Chondrocyte (in vitro differentiated cells): ENCODE results near the gene RASA1. TPM values are rescaled to one million over a fixed set of nuclear protein-coding genes. Genes with fewer than 3 reads are reported as not detected.
A peak's percentile ranks its signal among the peaks of the same experiment; 100 is the strongest.
"Not testable (repeated sequence)": the region's sequence is repeated elsewhere in the genome, so short reads cannot be mapped to it uniquely, and the experiment has no call there.

Experiments used
- DNase-seq: peaks from one replicate; pipeline ENCODE4 v3.0.0; 2021; ENCODE audit warnings: mixed read lengths, low spot score
- H3K27ac Mint-ChIP-seq: one replicate; pipeline ENCODE4 v1.8.0; 2021; ENCODE audit warnings: mild to moderate bottlenecking, moderate library complexity, mixed read lengths; ENCODE audit not compliant: unreplicated experiment
- H3K27me3 Mint-ChIP-seq: 2 replicates; pipeline ENCODE4 v1.8.0; 2021; ENCODE audit warnings: low read depth, mixed read lengths
- H3K36me3 Mint-ChIP-seq: 2 replicates; pipeline ENCODE4 v1.8.0; 2021; ENCODE audit warnings: low read depth, mixed read lengths
- H3K4me1 Mint-ChIP-seq: 2 replicates; pipeline ENCODE4 v1.8.0; 2021; ENCODE audit warnings: low read depth, mild to moderate bottlenecking, mixed read lengths
- H3K4me3 Mint-ChIP-seq: one replicate; pipeline ENCODE4 v1.8.0; 2021; ENCODE audit warnings: mild to moderate bottlenecking, moderate library complexity, mixed read lengths; ENCODE audit not compliant: unreplicated experiment
- H3K9me3 Mint-ChIP-seq: 2 replicates; pipeline ENCODE4 v1.8.0; 2021; ENCODE audit warnings: low read depth, mixed read lengths
- CTCF ChIP-seq: fragments of 200-600 bp; sonication (generic); IDR thresholded peaks from 2 replicates; pipeline ENCODE4 v1.5.0; 2021; ENCODE audit warnings: antibody characterized with exemption, mild to moderate bottlenecking, moderate library complexity
- total RNA-seq: library from RNA; stranded (reverse); gene quantifications from 3 replicates; pipeline ENCODE4 v1.2.1, GENCODE V29; 2021

RASA1 gene
- total RNA-seq, 1 donor from 2014 or later, result 38.3 TPM

GRCh38 chr5:87300744-87301143, 33.1 kb downstream of the RASA1 start:
- Mint-ChIP-seq H3K4me1 (peaks cover 72% of the 10 kb centered on the region), H3K27ac (peak overlapping the region; percentile 9), H3K9me3 (peaks cover 5% of the 10 kb centered on the region), H3K4me3 (no peak overlapping the region), H3K27me3 (no peaks in the 10 kb centered on the region), H3K36me3 (peaks cover 10% of the 10 kb centered on the region)
- no peak for TF ChIP-seq CTCF
- no peak for DNase-seq

GRCh38 chr5:87302061-87302460, 34.4 kb downstream of the RASA1 start:
- Mint-ChIP-seq H3K36me3 (peaks cover 19% of the 10 kb centered on the region), H3K27ac (peak overlapping the region; percentile 75), H3K4me1 (peaks cover 59% of the 10 kb centered on the region), H3K4me3 (no peak overlapping the region), H3K27me3 (no peaks in the 10 kb centered on the region), H3K9me3 (peaks cover 2% of the 10 kb centered on the region)
- no peak for DNase-seq
- no peak for TF ChIP-seq CTCF

GRCh38 chr5:87303324-87303723, 35.6 kb downstream of the RASA1 start:
- Mint-ChIP-seq H3K27ac (peak overlapping the region; percentile 55), H3K4me3 (no peak overlapping the region), H3K9me3 (no peaks in the 10 kb centered on the region), H3K4me1 (peaks cover 51% of the 10 kb centered on the region), H3K27me3 (no peaks in the 10 kb centered on the region), H3K36me3 (peaks cover 22% of the 10 kb centered on the region)
- no peak for TF ChIP-seq CTCF
- DNase-seq, result no peak

- not testable (repeated sequence) for H3K27ac Mint-ChIP-seq, H3K9me3 Mint-ChIP-seq, DNase-seq, H3K27me3 Mint-ChIP-seq, H3K4me3 Mint-ChIP-seq
- Mint-ChIP-seq H3K4me1 (peaks cover 33% of the 10 kb centered on the region), H3K36me3 (peaks cover 22% of the 10 kb centered on the region)
Observed at GRCh38 chr5:87306090-87306489, 38.4 kb downstream of the RASA1 start.

GRCh38 chr5:87307796-87308423, 40.2 kb downstream of the RASA1 start:
- H3K9me3 Mint-ChIP-seq, result no peaks in the 10 kb centered on the region
- no peak overlapping the region for H3K27ac Mint-ChIP-seq
- no peak overlapping the region for H3K4me3 Mint-ChIP-seq
- H3K4me1 Mint-ChIP-seq, result peaks cover 29% of the 10 kb centered on the region
- peaks cover 22% of the 10 kb centered on the region for H3K36me3 Mint-ChIP-seq
- TF ChIP-seq CTCF, result no peak
- H3K27me3 Mint-ChIP-seq, result no peaks in the 10 kb centered on the region
- DNase-seq, result no peak
